NCI-H2227 (cell line): ENCODE results near the gene NDUFB10.
A peak's percentile ranks its signal among the peaks of the same experiment; 100 is the strongest.

Source experiments
- DNase-seq: peaks from one replicate; lab custom pipeline; 2025; ENCODE audit not compliant: unreplicated experiment; lab: John Stamatoyannopoulos, UW

Gene NDUFB10

GRCh38 chr16:1965396-1966001, 6.2 kb downstream of the NDUFB10 start:
- peak; percentile 31 for DNase-seq

GRCh38 chr16:1966460-1966859, 7.1 kb downstream of the NDUFB10 start, which contains the start of gene RNF151:
Gene RNF151 (plus strand): TSS chr16:1966856. CDS start chr16:1966882, 26 bp downstream.
- DNase-seq: no peak

DNA sequence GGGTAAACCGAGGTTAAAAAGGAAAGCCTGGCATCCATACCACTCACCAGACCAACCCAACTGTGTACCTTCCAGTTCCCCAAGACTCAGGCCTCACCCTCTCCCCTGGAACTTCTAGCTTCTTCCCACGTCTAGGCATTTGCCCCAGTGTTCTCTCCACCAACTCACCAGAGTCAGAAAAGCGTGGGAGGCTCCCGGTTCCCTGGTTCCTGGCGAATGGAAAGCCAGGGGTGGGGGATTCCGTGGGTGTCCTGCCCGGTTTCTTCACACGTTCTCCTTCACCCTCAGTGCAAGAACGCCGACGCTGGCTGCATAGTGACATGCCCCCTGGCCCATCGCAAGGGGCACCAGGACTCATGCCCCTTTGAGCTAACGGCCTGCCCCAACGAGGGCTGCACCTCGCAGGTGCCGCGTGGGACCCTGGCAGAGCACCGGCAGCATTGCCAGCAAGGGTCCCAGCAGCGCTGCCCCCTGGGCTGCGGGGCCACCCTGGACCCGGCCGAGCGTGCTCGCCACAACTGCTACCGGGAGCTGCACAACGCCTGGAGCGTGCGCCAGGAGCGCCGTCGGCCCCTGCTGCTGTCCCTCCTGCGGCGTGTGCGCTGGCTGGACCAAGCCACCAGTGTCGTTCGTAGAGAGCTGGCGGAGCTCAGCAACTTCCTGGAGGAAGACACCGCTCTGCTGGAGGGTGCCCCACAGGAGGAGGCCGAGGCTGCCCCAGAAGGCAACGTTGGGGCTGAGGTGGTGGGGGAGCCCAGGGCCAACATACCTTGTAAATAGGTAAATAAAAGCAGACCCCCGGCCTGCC, 9.0 kb downstream of the NDUFB10 start:
- no peak for DNase-seq

GRCh38 chr16:1971796-1972489, 12.6 kb downstream of the NDUFB10 start, which contains the start of gene TBL3:
Gene TBL3 (plus strand): TSS chr16:1972053. CDS start chr16:1972165, 112 bp downstream.
- DNase-seq: peak; percentile 98

- peak; percentile 49 for DNase-seq
Observed at GRCh38 chr16:1972490-1972877, 13.1 kb downstream of the NDUFB10 start.

DNA sequence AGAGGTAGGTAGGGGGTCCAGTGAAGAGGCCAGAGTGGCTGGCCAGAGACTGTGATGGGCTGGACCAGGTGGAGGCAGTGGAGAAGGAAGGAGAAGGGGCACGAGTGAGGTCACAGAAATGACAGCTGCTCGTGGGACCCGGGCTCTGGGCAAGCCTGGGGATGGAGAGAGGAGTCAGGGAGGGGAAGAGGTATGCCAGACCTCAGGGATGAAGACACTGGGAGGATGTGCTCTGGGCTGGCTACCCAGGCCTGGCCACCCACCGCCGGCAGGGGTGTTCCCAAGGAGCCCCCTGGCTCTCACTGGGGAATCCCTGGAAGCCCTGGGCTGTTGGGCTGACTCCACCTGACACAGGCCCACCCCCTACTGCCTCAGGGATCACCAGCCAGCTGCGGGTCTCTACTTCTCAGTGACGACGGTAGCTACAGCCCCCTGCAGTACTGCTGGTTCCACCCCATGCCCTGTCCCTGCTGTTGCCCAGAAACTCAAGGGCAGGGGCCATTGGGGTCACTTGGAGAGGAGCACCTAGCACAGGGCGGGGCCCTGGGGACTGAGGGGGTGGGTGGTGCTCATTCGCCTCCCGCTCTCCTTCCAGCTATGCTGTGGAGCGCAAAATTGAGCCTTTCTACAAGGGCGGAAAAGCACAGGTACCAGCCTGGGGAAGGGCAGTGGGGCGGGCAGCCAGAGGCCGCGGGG, 14.3 kb downstream of the NDUFB10 start:
- DNase-seq: no peak

- no peak for DNase-seq
Observed at GRCh38 chr16:1974157-1975070, 15.1 kb downstream of the NDUFB10 start.

GRCh38 chr16:1975432-1976215, 16.3 kb downstream of the NDUFB10 start:
- DNase-seq: no peak

- no peak for DNase-seq
Observed at GRCh38 chr16:1976216-1976520, 16.8 kb downstream of the NDUFB10 start.

- no peak for DNase-seq
Observed at GRCh38 chr16:1976951-1977874, 17.9 kb downstream of the NDUFB10 start.

GRCh38 chr16:1977875-1978268, 18.5 kb downstream of the NDUFB10 start:
- no peak for DNase-seq

GRCh38 chr16:1978476-1979120, 19.3 kb downstream of the NDUFB10 start:
- DNase-seq: no peak

DNA sequence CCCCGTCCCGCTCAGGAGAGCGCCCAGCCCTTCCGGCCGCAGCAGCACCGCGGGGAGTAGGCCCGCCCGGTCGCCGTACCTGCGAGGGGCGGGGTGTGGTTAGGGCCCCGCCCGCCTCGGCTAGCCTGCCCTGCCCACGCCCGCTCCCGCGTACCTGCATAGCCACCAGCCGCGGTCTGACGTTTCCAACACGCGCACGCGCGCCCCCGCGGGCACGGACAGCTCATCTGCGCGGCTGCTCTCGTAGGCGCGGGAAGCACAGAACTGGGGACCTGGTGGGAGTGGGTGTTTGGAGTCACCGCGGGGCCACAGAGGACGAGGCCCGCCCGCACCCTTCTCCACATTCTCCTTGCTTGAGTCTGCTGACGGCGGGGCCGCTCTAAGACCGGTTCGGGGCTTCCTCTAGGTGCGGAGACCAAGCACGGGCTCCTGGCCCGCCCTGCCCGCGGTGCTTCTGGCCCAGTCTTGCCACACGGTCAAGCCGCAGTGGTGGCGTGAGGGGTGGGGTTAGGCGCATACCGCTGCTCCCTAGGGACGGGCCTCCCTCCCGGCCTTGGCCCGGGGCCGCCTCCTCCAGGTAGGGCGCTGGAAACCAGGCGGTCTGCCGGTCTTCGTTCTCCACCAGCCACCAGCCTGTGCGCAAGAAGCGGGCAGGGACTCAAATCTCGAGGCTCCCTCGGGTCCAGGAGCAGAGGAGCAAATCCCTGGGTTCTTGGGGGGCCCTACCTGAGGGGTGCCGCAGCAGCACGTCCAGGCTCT, 20.1 kb downstream of the NDUFB10 start:
- no peak for DNase-seq

DNA sequence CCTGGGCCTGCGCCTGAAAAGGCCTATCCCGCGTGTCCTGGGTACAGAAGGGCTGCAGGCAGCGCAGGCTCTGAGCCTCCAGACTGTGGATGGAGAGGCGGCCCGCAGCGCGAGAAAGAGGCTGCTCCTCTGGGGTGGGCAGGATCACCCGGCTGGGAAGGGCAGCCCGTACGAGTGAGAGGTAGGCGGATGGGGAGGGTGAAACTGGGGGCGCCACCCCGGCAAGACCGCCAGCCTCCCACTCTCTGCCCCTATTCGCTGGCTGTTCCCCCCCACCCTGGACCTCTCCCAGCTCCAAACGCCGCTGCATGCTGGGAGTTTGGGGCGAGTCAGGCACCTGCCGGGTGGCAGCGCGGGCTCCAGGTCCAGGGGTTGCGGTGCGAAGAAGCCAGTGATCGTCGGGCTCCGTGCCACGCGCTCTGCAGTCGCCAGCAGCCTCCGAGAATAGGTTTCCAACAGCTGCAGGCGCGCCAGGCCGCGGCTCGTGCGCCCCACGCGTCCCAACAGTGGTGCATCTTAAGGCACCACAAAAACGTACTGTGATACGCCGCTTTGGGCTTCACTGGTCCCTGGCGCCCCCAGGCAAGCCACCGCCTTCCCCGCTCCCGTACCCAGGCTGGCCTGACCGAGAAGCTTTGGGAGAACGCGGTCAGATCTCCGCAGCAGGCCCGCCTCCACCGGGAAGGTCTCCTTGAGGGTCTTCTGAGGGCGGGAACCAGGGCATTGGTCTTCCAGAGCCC, 20.9 kb downstream of the NDUFB10 start:
- DNase-seq: no peak

GRCh38 chr16:1980770-1981087, 21.4 kb downstream of the NDUFB10 start:
- DNase-seq: no peak

DNA sequence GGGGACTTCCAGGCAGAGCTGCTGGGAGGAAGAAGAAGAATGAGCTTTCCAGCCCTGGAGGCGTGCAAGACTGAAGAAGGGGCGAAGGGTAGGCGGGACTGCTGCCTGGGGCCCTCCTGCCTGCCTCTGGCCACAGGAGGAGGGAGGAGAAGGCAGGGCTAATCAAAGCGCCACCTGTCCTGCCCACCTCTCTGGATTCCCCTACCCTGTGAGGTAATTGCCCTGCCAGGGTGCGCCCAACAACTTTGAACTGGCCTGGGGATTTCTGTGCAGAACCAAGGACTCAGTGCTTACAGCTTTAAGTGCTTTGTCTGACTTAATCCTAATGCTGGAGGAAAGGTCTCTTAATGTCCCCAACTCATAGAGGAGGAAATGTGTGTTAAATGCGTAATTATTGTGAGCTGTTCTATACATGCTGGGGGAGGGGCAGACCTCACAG, 22.1 kb downstream of the NDUFB10 start, which contains the start of gene NOXO1:
Gene NOXO1, minus strand, starts transcription at position 72 of the 439 bp plus-strand sequence. CDS start 290 bp downstream, outside the sequence.
- DNase-seq: peak; percentile 48
